HEK293T (cell line): ENCODE measurements around the gene CYP2F1.

Source experiments
- BHLHE40 ChIP-seq: fragments of 450-650 bp; IDR thresholded peaks from 2 replicates; pipeline ENCODE4 v1.6.1; 2016; ENCODE audit warnings: mild to moderate bottlenecking, moderate library complexity, borderline replicate concordance
- ELF4 ChIP-seq: fragments of 450-650 bp; IDR thresholded peaks from 2 replicates; pipeline ENCODE4 v1.6.1; 2017; ENCODE audit warnings: antibody characterized with exemption
- FOXA1 ChIP-seq: fragments of 450-650 bp; IDR thresholded peaks from 2 replicates; pipeline ENCODE4 v1.6.1; 2016; ENCODE audit warnings: mild to moderate bottlenecking
- FOXK2 ChIP-seq: fragments of 450-650 bp; IDR thresholded peaks from 2 replicates; pipeline ENCODE4 v1.6.1; 2016; ENCODE audit warnings: mild to moderate bottlenecking
- HDGF ChIP-seq: fragments of 450-650 bp; IDR thresholded peaks from 2 replicates; pipeline ENCODE4 v1.6.1; 2017; ENCODE audit warnings: antibody characterized with exemption, borderline replicate concordance
- L3MBTL2 ChIP-seq: fragments of 450-650 bp; conservative IDR thresholded peaks from 2 replicates; pipeline ENCODE4 v1.6.1; 2016; ENCODE audit warnings: mild to moderate bottlenecking
- SP1 ChIP-seq: fragments of 450-650 bp; IDR thresholded peaks from 2 replicates; pipeline ENCODE4 v1.6.1; 2017
- TARDBP ChIP-seq: fragments of 450-650 bp; IDR thresholded peaks from 2 replicates; pipeline ENCODE4 v1.6.1; 2016

GRCh38 chr19:41111296-41111695, 2.9 kb upstream of the CYP2F1 start:
- TF ChIP-seq ELF4, result no peak
- no peak for TF ChIP-seq BHLHE40
- TF ChIP-seq SP1, result no peak
- no peak for TF ChIP-seq TARDBP
- no peak for TF ChIP-seq FOXA1
- TF ChIP-seq L3MBTL2, result no peak
- TF ChIP-seq HDGF, result no peak
- no peak for TF ChIP-seq FOXK2
